Raji (cell line): ENCODE data around the gene CFAP251.

Source experiments
- POLR2A ChIP-seq: IDR thresholded peaks from 2 replicates; pipeline ENCODE4 v1.6.1; 2011; ENCODE audit warnings: low read depth, low read length, control low read depth; ENCODE audit not compliant: insufficient read depth

The CFAP251 gene

DNA sequence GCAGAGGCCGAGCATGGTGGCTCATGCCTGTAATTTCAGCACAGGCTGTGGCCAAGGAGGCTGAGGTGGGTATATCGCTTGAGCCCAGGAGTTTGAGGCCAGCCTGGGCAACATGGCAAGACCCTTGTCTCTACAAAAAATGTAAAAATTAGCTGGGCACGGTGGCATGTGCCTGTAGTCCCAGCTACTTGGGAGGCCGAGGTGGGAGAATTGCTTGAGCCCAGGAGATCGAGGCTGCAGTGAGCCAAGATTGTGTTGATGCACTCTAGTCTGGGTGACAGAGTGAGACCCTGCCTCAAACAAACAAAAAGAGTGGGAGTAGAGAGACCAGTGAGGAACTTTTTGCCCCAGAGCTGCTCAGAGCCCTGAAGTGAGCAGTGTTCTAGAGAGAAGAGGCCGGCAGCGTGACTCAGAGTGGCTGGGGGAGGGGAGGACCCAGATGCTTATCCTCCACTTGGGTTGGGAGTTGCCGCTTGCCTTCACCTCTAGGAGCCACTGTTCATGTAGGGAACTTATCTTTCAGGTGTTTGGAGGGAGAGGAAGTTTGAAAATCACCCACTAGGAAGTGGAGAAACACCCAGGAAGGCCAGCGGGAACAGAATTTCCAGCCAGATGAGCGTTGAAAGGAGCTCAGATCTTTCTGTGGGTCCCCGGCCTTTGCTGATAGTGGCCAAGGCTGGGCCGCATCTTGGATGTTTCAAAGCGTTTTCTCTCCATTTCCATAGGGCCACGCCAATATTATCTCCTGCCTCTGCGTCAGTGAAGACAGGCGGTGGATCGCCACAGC lies 15.3 kb downstream of the CFAP251 start:
- no peak for TF ChIP-seq POLR2A

DNA sequence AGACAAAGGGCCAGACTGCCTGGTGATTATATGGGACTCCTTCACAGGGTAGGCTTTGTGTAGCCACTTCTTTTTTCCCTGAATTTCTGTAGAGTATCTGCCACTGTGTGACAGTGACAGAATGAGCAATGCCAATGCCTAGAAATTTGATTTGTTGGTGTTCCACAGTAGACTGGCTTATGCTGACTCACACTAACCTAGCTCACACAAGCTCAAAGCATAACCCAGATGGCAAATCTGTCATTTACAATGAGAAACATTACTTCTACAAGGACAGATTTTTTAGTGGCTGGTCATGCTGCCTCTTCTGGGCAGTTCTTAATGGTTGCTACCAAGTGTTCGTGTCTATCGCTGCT lies 15.9 kb downstream of the CFAP251 start:
- TF ChIP-seq POLR2A, result no peak

GRCh38 chr12:121937654-121938053 lies 19.3 kb downstream of the CFAP251 start:
- TF ChIP-seq POLR2A, result no peak

- no peak for TF ChIP-seq POLR2A
These were observed 20.8 kb downstream of the CFAP251 start for GRCh38 chr12:121939186-121939585.

DNA sequence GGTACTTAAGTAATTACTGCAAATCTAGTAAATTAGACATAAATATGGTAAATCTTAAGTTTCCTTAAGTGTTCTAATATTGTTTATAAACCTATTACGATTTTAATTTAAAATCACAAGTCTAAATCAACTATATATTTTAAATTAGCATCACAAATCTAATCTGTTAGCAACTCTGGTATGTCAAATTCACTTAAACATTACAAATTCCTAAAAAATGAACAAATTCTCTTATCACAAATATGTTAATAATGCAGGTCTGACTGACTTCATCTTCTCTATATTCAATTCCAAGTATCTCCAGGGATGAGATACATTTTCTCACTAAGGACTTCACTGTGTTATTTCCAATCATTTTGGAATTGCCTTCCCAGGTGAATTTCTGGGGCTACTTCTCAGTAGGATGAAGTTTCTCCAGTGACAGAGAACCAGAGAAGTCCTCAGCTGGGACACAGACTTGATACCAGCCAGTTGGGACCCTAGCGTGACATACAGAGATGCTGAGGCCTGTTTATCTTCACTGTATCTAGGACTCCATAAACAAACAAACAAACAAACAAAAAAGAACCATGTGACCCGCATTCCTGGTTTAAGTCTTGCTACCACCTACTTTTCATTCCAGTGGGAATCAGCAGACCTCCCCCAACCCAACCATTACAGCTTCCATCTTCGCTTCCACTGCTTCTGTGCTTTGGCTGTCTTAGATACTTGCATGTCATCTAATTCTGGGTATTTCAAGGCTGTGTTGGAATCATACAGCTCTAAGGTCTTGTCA lies 21.8 kb downstream of the CFAP251 start:
- TF ChIP-seq POLR2A, result no peak

GRCh38 chr12:121942145-121942718 lies 23.8 kb downstream of the CFAP251 start:
- TF ChIP-seq POLR2A, result no peak

- no peak for TF ChIP-seq POLR2A
These were observed 25.5 kb downstream of the CFAP251 start for GRCh38 chr12:121943926-121944325.

DNA sequence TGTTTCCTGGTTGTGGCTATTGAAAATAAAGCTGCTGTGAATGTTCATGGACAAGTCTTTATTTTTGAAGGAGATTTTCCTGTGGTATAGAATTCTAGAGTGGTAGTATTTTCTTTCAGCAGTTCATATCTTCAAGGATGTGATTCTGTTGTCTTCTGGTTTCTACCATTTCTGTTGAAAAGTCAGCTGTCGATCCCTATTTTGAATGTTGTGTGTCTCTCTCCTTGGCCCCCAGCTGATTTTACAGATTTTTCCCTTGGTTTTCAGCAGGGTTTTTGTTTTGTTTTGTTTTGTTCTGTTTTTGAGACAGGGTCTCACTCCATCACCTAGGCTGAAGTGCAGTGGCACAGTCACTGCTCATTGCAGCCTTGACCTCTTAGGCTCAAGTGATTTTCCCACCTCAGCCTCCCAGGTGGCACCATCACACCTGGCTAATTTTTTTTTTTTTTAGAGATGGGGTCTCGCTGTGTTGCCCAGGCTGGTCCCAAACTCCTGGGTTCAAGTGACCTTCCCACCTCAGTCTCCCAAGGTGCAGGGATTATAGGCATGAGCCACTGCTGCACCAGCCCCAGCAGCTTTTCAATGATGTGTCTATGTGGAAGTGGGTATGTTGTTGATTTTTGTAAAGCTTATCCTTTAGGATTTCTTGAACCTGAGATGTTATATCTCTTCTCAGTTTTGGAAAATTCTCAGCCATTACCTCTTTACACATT lies 28.1 kb downstream of the CFAP251 start:
- no peak for TF ChIP-seq POLR2A

DNA sequence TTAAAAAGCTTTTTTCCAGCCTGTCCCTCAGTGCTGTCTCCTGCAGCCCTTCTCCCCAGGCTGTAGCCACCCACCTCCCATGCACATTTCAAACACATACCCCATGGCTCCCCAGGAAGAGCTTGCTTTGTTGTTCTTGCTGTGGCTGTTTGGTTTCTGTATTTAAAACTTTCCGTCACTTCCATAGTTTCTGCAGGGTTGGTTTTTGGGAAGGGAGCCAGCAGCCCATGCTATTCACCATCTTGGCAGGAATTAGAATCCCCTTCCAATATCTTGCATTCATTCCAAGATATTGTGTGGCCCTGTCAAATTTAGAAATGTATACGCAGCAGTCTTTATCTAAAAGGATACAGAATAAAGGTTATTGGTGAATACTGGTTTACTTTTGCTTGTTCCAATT lies 29.6 kb downstream of the CFAP251 start:
- no peak for TF ChIP-seq POLR2A

- no peak for TF ChIP-seq POLR2A
These were observed 31.4 kb downstream of the CFAP251 start for GRCh38 chr12:121949648-121950397.

- no peak for TF ChIP-seq POLR2A
These were observed 34.8 kb downstream of the CFAP251 start for GRCh38 chr12:121953117-121953692.

DNA sequence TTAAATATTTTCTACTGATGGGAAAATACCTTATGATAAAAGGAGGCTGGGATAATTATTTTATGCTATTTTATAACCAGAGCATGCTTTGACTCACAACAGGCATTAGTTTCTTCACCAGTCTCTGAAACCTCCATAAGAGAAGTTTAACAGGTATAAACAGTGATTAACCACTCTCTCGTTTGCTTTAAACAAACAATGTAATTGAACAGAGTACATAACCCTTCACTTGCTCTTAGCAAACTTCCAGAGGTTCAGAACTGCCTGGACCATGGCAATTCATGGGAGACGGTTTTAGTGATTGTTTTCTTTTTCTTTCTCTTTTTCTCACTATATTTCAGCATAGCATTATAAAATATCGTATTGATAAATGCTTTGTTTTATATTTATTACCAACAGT lies 35.3 kb downstream of the CFAP251 start:
- no peak for TF ChIP-seq POLR2A

DNA sequence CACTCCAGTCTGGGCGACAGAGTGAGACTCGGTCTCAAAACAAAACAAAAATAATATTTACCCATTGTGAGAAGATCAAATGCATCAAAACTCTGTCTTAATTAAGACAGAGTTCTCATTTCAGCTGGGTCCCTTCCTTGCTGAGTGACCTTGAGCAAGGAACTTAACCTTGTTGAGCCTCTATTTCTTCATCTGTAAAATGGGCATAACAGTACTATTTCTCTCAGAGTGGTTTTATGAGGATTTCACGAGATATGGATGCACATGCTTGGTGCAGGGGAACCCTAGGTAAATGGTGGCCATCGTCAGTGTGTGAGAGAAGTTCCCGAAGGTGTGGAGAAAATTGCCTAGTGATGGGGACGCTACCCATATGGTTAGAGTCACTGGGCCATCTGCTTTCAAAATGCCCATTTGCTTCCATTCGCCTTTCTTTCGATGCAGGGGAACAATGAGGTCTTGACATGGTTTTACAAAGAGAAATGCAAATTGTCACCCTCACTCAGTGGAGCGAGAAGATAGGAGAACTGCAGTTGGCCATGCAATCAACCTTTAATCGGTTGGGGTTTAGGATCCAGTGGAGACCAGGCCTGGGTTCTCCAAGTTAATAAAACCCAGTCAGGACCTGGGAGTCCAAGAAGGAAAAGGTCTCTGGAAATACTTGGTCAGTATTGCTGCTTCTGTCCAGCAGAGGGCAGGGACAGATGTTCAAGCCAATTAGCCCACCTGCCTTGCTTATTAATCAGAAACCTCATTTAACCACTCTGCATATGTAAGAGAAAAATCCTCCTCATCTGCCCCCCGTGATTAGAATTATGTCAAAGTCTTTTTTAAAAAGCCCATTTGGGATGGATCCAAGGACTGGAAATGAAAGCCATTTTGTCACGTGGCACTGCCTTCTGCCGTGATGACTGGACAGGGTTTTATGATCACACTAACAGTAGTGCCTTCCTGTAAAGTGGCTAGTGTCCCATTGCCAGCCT lies 37.2 kb downstream of the CFAP251 start:
- TF ChIP-seq POLR2A, result no peak

- TF ChIP-seq POLR2A, result no peak
These were observed 39.6 kb downstream of the CFAP251 start for GRCh38 chr12:121957861-121958515.
